Gastrocnemius medialis (tissue), 4 donors: ENCODE measurements around the gene AP3B1. TPM values are rescaled to one million over a fixed set of nuclear protein-coding genes. Genes with fewer than 3 reads are reported as not detected.

Source experiments
- ATAC-seq, 2 donors: fragments of 150-250 bp; one replicate each; pipeline ENCODE4 v1.9.1; 2016
- DNase-seq, 2 donors: peaks; one replicate each; pipeline ENCODE4 v3.0.0-alpha.2; 2019
- H3K27ac ChIP-seq, 4 donors: fragments of 200-600 bp; sonication (generic); 1 replicate in 1 of 4; 2 replicates in 3 of 4; pipeline ENCODE4 v1.5.1; 2016 to 2018; ENCODE audit warnings: mild to moderate bottlenecking in 2 of 4, moderate library complexity in 1 of 4
- H3K27me3 ChIP-seq, 3 donors: fragments of 200-600 bp; sonication (generic) in 2 of 3; 1 replicate in 1 of 3; 2 replicates in 2 of 3; pipeline versions ENCODE4 v1.5.1 to v1.6.0; 2016 to 2019; ENCODE audit warnings: mild to moderate bottlenecking in 1 of 3, moderate library complexity in 1 of 3
- H3K36me3 ChIP-seq, 2 donors: fragments of 200-600 bp; sonication (generic) in 1 of 2; one replicate each; pipeline ENCODE4 v1.5.1; 2017 to 2018
- H3K4me1 ChIP-seq, 2 donors: fragments of 200-600 bp; sonication (generic) in 1 of 2; one replicate each; pipeline ENCODE4 v1.5.1; 2016 to 2017; ENCODE audit warnings: mild to moderate bottlenecking in 2 of 2
- H3K4me3 ChIP-seq, 4 donors: fragments of 200-600 bp; sonication (generic) in 3 of 4; 1 replicate in 1 of 4; 2 replicates in 3 of 4; pipeline ENCODE4 v1.5.1; 2016 to 2019; ENCODE audit warnings: mild to moderate bottlenecking in 2 of 4
- H3K9me3 ChIP-seq, 3 donors: fragments of 200-600 bp; sonication (generic) in 2 of 3; 1 replicate in 1 of 3; 2 replicates in 2 of 3; pipeline ENCODE4 v1.5.1; 2016 to 2019
- CTCF ChIP-seq, 5 experiments: fragments of 450-650 bp in 3 of 5; fragments of 200-600 bp in 2 of 5; sonication (generic) in 2 of 5; IDR thresholded peaks in 4 of 5; conservative IDR thresholded peaks in 1 of 5; 1 replicate in 4 of 5; 2 replicates in 1 of 5; pipeline ENCODE4 v1.5.1; 2016 to 2019; ENCODE audit warnings: antibody characterized with exemption in 5 of 5, mild to moderate bottlenecking in 3 of 5, moderate library complexity in 3 of 5
- POLR2A ChIP-seq, 2 donors: fragments of 450-650 bp; IDR thresholded peaks; one replicate each; pipeline ENCODE4 v1.6.1; 2017; ENCODE audit warnings: antibody characterized with exemption in 2 of 2, mild to moderate bottlenecking in 2 of 2, moderate library complexity in 2 of 2
- in situ Hi-C, 4 donors: fragments of 200-750 bp; cut with MboI; loops; one replicate each; pipeline versions ENCODE4 v1.15.0 to v1.8.0; 2017; ENCODE audit warnings: low sequenced_read_pairs in 4 of 4
- intact Hi-C: fragments of 100-400 bp; cut with DNase I; formaldehyde crosslinking; loops from one replicate; pipeline ENCODE4 v1.15.1; 2023; ENCODE audit warnings: low total_unique reads
- total RNA-seq, 4 donors: library from RNA; depleted of rRNA; stranded (reverse); fragments of >200 nt; gene quantifications; one replicate each; pipeline versions ENCODE4 v1.1.0 to v1.2.3, GENCODE V29; 2016

AP3B1 gene
- total RNA-seq, 4 donors from 2014 or later, result 17.9 to 26.0 (median 22.6) TPM

- no peaks in the 10 kb centered on the region for H3K36me3 ChIP-seq
- peaks cover 13 to 17% (median 14%) of the 10 kb centered on the region in 3 donors for H3K27me3 ChIP-seq
- no peaks in the 10 kb centered on the region for H3K9me3 ChIP-seq
- H3K4me1 ChIP-seq, result no peaks in the 10 kb centered on the region
- H3K4me3 ChIP-seq, result no peak overlapping the region
- no peak for ATAC-seq
- DNase-seq, result no peak
- intact Hi-C loops, result no loop called here
- no peak for TF ChIP-seq POLR2A (IDR thresholded peaks at IDR 0.05)
- TF ChIP-seq CTCF (IDR thresholded peaks at IDR 0.05 in 4 of 5, conservative IDR thresholded peaks at IDR 0.05 in 1 of 5), result no peak
- in situ Hi-C loops, result no loop called here
- no peak overlapping the region for H3K27ac ChIP-seq
Measured at GRCh38 chr5:77958642-77959330, 335.7 kb downstream of the AP3B1 start.

GRCh38 chr5:77957931-77958521 is 336.5 kb downstream of the AP3B1 start:
- no peak overlapping the region for H3K27ac ChIP-seq
- peaks cover 13 to 17% (median 14%) of the 10 kb centered on the region in 3 donors for H3K27me3 ChIP-seq
- H3K36me3 ChIP-seq, result no peaks in the 10 kb centered on the region
- no peaks in the 10 kb centered on the region for H3K4me1 ChIP-seq
- DNase-seq (no peak), ATAC-seq (no peak)
- no peak overlapping the region for H3K4me3 ChIP-seq
- intact Hi-C loops, result no loop called here
- TF ChIP-seq CTCF (IDR thresholded peaks at IDR 0.05 in 4 of 5, conservative IDR thresholded peaks at IDR 0.05 in 1 of 5), result no peak
- H3K9me3 ChIP-seq, result no peaks in the 10 kb centered on the region
- in situ Hi-C loops, result no loop called here

GRCh38 chr5:77957516-77957915 is 337.0 kb downstream of the AP3B1 start:
- in situ Hi-C loops (no loop called here), intact Hi-C loops (no loop called here)
- Histone ChIP-seq H3K27ac (no peak overlapping the region), H3K4me1 (no peaks in the 10 kb centered on the region), H3K9me3 (no peaks in the 10 kb centered on the region), H3K27me3 (peaks cover 13 to 17% (median 14%) of the 10 kb centered on the region in 3 donors), H3K36me3 (no peaks in the 10 kb centered on the region), H3K4me3 (no peak overlapping the region)
- TF ChIP-seq CTCF (IDR thresholded peaks at IDR 0.05 in 4 of 5, conservative IDR thresholded peaks at IDR 0.05 in 1 of 5) (no peak), POLR2A (IDR thresholded peaks at IDR 0.05) (no peak)
- ATAC-seq (no peak), DNase-seq (no peak)

GRCh38 chr5:77957081-77957480 is 337.4 kb downstream of the AP3B1 start:
- Histone ChIP-seq H3K27ac (no peak overlapping the region), H3K4me3 (no peak overlapping the region), H3K4me1 (no peaks in the 10 kb centered on the region), H3K36me3 (no peaks in the 10 kb centered on the region), H3K9me3 (no peaks in the 10 kb centered on the region), H3K27me3 (peaks cover 13 to 17% (median 14%) of the 10 kb centered on the region in 3 donors)
- intact Hi-C loops, result no loop called here
- no peak for ATAC-seq
- no peak for DNase-seq
- in situ Hi-C loops, result no loop called here
- TF ChIP-seq POLR2A (IDR thresholded peaks at IDR 0.05) (no peak), CTCF (IDR thresholded peaks at IDR 0.05 in 4 of 5, conservative IDR thresholded peaks at IDR 0.05 in 1 of 5) (no peak)
